OCI-LY7 (cell line): Measurements from ENCODE around the gene TMX1. TPM values are rescaled to one million over a fixed set of nuclear protein-coding genes. Genes with fewer than 3 reads are reported as not detected.

Source experiments
- BruUV-seq: library from RNA; stranded (reverse); fragments of 400-500 nt; replicated peaks from 2 replicates; lab custom pipeline; 2021; lab: Mats Ljungman, UMichigan
- CTCF ChIA-PET: fragments of 300-600 bp; sonication (Branson Sonifier 250); formaldehyde crosslinking; loops from one replicate; lab custom pipeline; 2022; ENCODE audit warnings: antibody characterized with exemption; ENCODE audit not compliant: unreplicated experiment; lab: Charles Lee
- POLR2A ChIA-PET: fragments of 300-600 bp; sonication (Branson Sonifier 250); formaldehyde crosslinking; loops from one replicate; lab custom pipeline; 2022; ENCODE audit warnings: antibody characterized with exemption; lab: Charles Lee
- DNase-seq: peaks from one replicate; pipeline ENCODE4 v3.0.0-alpha.2; 2015; ENCODE audit warnings: low spot score
- H2AFZ ChIP-seq: fragments of 200-600 bp; sonication (generic), shearing (Covaris generic); 2 replicates; pipeline ENCODE4 v1.6.1; 2014; ENCODE audit warnings: mild to moderate bottlenecking, antibody characterized with exemption, low read length, moderate library complexity
- H3K27ac ChIP-seq: fragments of 200-600 bp; sonication (generic); 2 replicates; pipeline ENCODE4 v1.5.1; 2014; ENCODE audit warnings: mixed run types, low read depth, mild to moderate bottlenecking, moderate library complexity, low read length, inconsistent platforms; ENCODE audit not compliant: poor library complexity, severe bottlenecking
- H3K36me3 ChIP-seq: fragments of 200-600 bp; sonication (generic); 2 replicates; pipeline ENCODE4 v1.6.1; 2014; ENCODE audit warnings: mild to moderate bottlenecking, antibody characterized with exemption, low read length, moderate library complexity, mixed read lengths; ENCODE audit not compliant: insufficient read depth
- H3K4me1 ChIP-seq: fragments of 200-600 bp; sonication (generic); 2 replicates; pipeline ENCODE4 v1.5.1; 2014; ENCODE audit warnings: mild to moderate bottlenecking, low read length; ENCODE audit not compliant: insufficient read depth, poor library complexity, severe bottlenecking
- H3K4me2 ChIP-seq: fragments of 200-600 bp; sonication (generic); 2 replicates; pipeline ENCODE4 v1.6.1; 2014; ENCODE audit warnings: mild to moderate bottlenecking, low read length
- H3K4me3 ChIP-seq: fragments of 200-600 bp; sonication (generic); 2 replicates; pipeline ENCODE4 v1.5.1; 2014; ENCODE audit warnings: mild to moderate bottlenecking, low read depth, low read length; ENCODE audit not compliant: poor library complexity, severe bottlenecking
- H3K79me2 ChIP-seq: fragments of 200-600 bp; sonication (generic); 2 replicates; pipeline ENCODE4 v1.6.1; 2016; ENCODE audit warnings: low read depth, mild to moderate bottlenecking, low read length, moderate library complexity, mixed read lengths; ENCODE audit not compliant: insufficient read depth
- H3K9me2 ChIP-seq: fragments of 200-600 bp; sonication (generic); 2 replicates; pipeline ENCODE4 v1.6.1; 2016; ENCODE audit warnings: mild to moderate bottlenecking, low read length, mixed read lengths; ENCODE audit not compliant: insufficient read depth
- H3K9me3 ChIP-seq: fragments of 200-600 bp; sonication (generic); 2 replicates; pipeline ENCODE4 v1.6.1; 2014; ENCODE audit warnings: mild to moderate bottlenecking, mixed run types, low read length, mixed read lengths
- H4K20me1 ChIP-seq: fragments of 200-600 bp; sonication (generic); 2 replicates; pipeline ENCODE4 v1.6.1; 2014; ENCODE audit warnings: mild to moderate bottlenecking, antibody characterized with exemption, low read length, moderate library complexity, mixed read lengths; ENCODE audit not compliant: insufficient read depth
- CTCF ChIP-seq: fragments of 200-600 bp; sonication (generic); conservative IDR thresholded peaks from 2 replicates; pipeline ENCODE4 v1.5.1; 2014; ENCODE audit warnings: mild to moderate bottlenecking, antibody characterized with exemption, low read length, moderate library complexity, mixed read lengths
- EZH2phosphoT487 ChIP-seq: fragments of 200-600 bp; sonication (generic); IDR thresholded peaks from 2 replicates; pipeline ENCODE4 v1.6.1; 2018; ENCODE audit warnings: low read depth, borderline replicate concordance, mild to moderate bottlenecking, mixed run types, antibody characterized with exemption, low read length, moderate library complexity, mixed read lengths
- intact Hi-C: fragments of 100-400 bp; cut with micrococcal nuclease; formaldehyde crosslinking; loops from one replicate; pipeline ENCODE4 v1.10.0; 2022; ENCODE audit not compliant: unreplicated experiment
- total RNA-seq, 2 experiments: library from RNA; depleted of rRNA in 1 of 2; stranded (reverse); fragments of >200 nt in 1 of 2; shearing (Covaris generic) in 1 of 2; gene quantifications; 2 replicates each; pipeline ENCODE4 v1.2.3, GENCODE V29; 2014 to 2022

TMX1 gene
- total RNA-seq, 2 experiments from 2014 or later, result 34.3 to 59.0 TPM

GRCh38 chr14:51246032-51246431 lies 6.0 kb downstream of the TMX1 start:
- Histone ChIP-seq H3K4me1 (peaks cover 50% of the 10 kb centered on the region), H2AFZ (no peak overlapping the region), H3K36me3 (peaks cover 84% of the 10 kb centered on the region), H3K4me2 (no peak overlapping the region), H3K4me3 (no peak overlapping the region), H3K9me3 (no peaks in the 10 kb centered on the region), H3K79me2 (peaks cover 70% of the 10 kb centered on the region), H4K20me1 (peaks cover 27% of the 10 kb centered on the region), H3K27ac (no peak overlapping the region), H3K9me2 (no peaks in the 10 kb centered on the region)
- POLR2A ChIA-PET, result interaction anchor here (0.6 to 1.1 kb wide), 5 partner anchors 11 to 522 kb away, joined by 3 read pairs; no protein-coding TSS in a partner anchor
- TF ChIP-seq EZH2phosphoT487 (no peak), CTCF (no peak)
- BruUV-seq, result no TSS peak
- CTCF ChIA-PET, result no interaction called here
- no peak for DNase-seq
- intact Hi-C loops, result loop anchor here (10.0 kb wide), 1 partner anchor 451 kb away; no protein-coding TSS in a partner anchor

- Histone ChIP-seq H3K4me1 (peaks cover 28% of the 10 kb centered on the region), H3K9me2 (no peaks in the 10 kb centered on the region), H4K20me1 (peaks cover 13% of the 10 kb centered on the region; the same call in 1 of the 2 replicates), H3K79me2 (peaks cover 48% of the 10 kb centered on the region), H3K4me2 (peak overlapping the region; percentile 46), H2AFZ (no peak overlapping the region), H3K4me3 (no peak overlapping the region), H3K36me3 (peaks cover 98% of the 10 kb centered on the region), H3K9me3 (no peaks in the 10 kb centered on the region), H3K27ac (peak overlapping the region; percentile 62)
- ChIA-PET CTCF (no interaction called here), POLR2A (interaction anchor here (0.5 to 1.3 kb wide), 5 partner anchors 10 to 1304 kb away, joined by 3 to 7 read pairs (median 3); partner anchors contain the start of gene GPR137C)
- no TSS peak for BruUV-seq
- intact Hi-C loops, result loop anchor here (10.0 kb wide), 1 partner anchor 454 kb away; no protein-coding TSS in a partner anchor
- peak; percentile 37 for DNase-seq
- no peak for TF ChIP-seq CTCF
These were observed 8.3 kb downstream of the TMX1 start for GRCh38 chr14:51248016-51248987.
